IPS-15b (cell line): ENCODE results near the gene SIPA1L3.

Experiments
- H3K27me3 ChIP-seq: one replicate; pipeline ENCODE4 v1.6.1; 2013; ENCODE audit warnings: low read length; ENCODE audit not compliant: control insufficient read depth, insufficient read depth
- H3K36me3 ChIP-seq: one replicate; pipeline ENCODE4 v1.6.1; 2013; ENCODE audit warnings: low read length; ENCODE audit not compliant: control insufficient read depth, insufficient read depth
- H3K4me1 ChIP-seq: one replicate; pipeline ENCODE4 v1.6.1; 2013; ENCODE audit warnings: mild to moderate bottlenecking, low read length; ENCODE audit not compliant: control insufficient read depth, insufficient read depth
- H3K4me3 ChIP-seq: one replicate; pipeline ENCODE4 v1.5.1; 2013; ENCODE audit warnings: low read depth, low read length
- H3K9ac ChIP-seq: one replicate; pipeline ENCODE4 v1.6.1; 2013; ENCODE audit warnings: low read depth, mild to moderate bottlenecking, low read length
- H3K9me3 ChIP-seq: one replicate; pipeline ENCODE4 v1.6.1; 2013; ENCODE audit warnings: mild to moderate bottlenecking, low read length; ENCODE audit not compliant: control insufficient read depth, insufficient read depth

SIPA1L3 gene

DNA sequence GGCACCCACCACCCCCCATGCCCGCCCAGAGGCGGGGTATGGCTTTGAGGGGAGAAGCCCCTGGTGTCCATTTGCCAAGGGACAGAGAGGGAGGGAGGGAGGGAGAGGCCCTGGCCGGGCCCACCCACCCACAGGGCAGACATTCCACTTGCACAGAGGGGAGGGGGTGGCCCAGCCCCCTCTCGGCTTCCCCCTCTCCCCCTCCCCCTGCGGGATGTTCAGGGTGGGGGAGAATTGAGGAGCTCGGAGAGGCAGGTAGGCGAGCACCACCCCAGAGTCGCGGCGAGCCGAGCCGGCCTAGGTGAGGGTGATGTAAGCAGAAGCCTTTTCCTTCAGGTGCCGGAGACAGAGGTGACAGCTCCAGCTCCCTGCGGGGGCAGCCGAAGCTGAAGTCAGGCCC, 304.8 kb downstream of the SIPA1L3 start:
- Histone ChIP-seq H3K9me3 (no peaks in the 10 kb centered on the region), H3K4me3 (peak overlapping the region; percentile 68), H3K9ac (no peak overlapping the region), H3K4me1 (peaks cover 12% of the 10 kb centered on the region), H3K36me3 (peaks cover 13% of the 10 kb centered on the region), H3K27me3 (no peaks in the 10 kb centered on the region)

DNA sequence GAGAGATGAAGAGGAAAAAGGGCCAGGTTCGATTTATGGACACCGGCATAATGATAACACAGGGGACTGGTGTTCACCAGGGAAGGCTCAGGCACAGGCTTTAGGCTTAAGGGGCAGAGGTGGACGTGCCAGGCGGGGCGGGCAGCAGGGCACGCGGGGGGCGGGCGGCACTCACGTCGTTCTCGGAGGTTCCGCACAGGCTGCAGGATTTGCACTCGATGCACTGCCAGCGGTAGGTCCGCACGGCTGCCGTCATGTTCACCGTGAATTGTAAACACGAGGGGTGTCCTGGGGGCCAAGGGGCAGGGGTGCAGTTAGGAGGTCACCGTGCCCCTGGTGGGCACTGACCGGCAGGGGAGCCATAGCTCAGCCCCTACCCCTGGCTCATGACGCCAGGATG, 306.5 kb downstream of the SIPA1L3 start:
- H3K27me3 ChIP-seq: no peaks in the 10 kb centered on the region
- H3K4me1 ChIP-seq: peaks cover 6% of the 10 kb centered on the region
- H3K4me3 ChIP-seq: no peak overlapping the region
- H3K36me3 ChIP-seq: peaks cover 15% of the 10 kb centered on the region
- no peak overlapping the region for H3K9ac ChIP-seq
- H3K9me3 ChIP-seq: no peaks in the 10 kb centered on the region

DNA sequence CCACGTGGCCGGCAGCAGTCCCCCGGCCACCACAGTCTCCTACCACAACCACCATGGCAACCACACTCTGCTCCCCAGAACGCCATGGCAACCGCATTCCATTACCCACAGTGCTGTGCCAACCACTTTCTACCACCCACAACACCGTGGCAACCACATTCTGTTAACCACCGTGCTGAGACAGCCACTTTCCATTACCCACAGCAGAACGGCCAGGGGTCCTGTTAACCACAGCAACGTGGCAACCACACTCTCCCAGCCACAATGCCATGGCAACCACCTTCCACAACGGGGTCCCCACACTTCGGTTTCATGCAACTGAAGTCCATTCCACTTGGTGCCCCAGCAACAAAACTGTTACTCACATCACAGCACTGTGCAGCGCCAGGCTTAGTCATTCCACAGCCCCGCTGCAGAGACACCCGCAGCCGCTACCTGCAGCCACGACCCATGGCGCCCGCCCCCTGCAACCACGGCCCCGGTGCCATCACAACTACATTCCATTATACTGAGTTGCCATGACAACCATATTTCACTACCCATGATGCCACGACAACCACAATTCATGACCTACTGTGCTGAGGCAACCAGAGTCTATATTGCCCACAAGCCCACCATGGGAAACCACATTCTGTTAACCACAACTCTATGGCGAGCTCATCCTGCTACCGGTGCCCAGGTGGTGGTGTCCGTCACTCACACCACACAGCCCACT, 307.1 kb downstream of the SIPA1L3 start:
- Histone ChIP-seq H3K4me3 (no peak overlapping the region), H3K9ac (no peak overlapping the region), H3K36me3 (peaks cover 16% of the 10 kb centered on the region), H3K27me3 (no peaks in the 10 kb centered on the region), H3K9me3 (no peaks in the 10 kb centered on the region), H3K4me1 (peaks cover 3% of the 10 kb centered on the region)

DNA sequence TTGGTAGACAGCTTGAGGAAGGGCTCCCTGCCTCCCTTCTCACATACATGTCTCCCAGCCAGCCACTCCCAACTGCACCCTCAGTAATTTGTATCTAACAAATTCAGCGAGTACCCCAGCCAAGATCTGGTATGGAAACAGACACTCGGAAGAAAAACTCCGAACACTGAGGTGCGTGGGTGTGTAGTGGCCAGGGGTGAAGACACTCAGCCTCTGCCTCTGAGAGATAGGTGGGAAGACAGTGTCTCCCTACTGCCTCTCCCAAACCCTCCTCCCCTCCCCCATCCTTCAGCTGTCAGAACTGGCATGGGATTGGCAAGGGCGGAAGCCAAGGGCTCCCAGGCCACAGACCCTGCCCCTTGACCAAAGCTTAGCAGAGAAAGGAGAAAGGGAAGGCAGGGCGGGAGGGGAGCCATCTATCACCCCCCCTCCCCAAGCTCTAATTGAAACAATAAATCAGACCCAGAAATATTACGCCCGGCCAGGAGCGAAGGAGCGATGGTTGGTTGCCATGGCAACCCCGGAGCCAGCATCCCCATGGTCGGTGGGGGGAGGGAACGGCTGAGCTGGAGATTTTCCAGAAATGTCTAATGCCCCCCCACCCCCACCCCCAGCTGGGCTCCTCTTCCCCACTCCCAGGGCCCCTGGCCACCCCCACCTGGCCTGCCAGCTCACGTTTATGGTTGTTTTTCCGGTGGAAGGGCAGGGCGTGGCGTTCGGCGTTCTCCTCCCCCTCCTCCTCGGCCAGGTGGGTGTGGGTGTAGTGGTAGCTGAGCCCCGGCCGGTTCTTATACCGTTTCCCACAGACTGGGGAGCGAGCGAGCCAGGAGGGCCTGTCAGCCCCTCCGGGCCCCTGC, 310.0 kb downstream of the SIPA1L3 start:
- H3K27me3 ChIP-seq: no peaks in the 10 kb centered on the region
- H3K36me3 ChIP-seq: peaks cover 16% of the 10 kb centered on the region
- H3K9me3 ChIP-seq: no peaks in the 10 kb centered on the region
- H3K9ac ChIP-seq: no peak overlapping the region
- H3K4me3 ChIP-seq: no peak overlapping the region
- no peaks in the 10 kb centered on the region for H3K4me1 ChIP-seq

DNA sequence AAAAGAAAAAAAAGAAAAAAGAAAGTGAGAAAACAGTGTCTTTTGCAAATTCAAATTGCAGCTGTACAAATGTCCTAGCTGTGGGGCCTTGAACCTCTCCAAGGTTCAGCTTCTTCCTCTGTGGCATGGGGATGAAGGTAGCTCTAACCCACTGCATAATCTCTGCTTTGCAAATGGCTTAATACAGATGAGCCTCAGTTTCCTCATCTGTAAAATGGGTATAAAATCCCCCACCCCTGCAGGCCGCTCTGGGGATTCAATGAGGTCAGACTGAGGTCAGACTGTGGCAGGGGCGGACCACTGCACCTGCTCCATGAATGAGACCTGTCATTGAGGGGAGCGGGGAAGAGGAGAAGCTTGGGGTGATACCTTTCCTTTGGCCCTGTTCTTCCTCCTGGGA, 311.2 kb downstream of the SIPA1L3 start:
- no peak overlapping the region for H3K4me3 ChIP-seq

DNA sequence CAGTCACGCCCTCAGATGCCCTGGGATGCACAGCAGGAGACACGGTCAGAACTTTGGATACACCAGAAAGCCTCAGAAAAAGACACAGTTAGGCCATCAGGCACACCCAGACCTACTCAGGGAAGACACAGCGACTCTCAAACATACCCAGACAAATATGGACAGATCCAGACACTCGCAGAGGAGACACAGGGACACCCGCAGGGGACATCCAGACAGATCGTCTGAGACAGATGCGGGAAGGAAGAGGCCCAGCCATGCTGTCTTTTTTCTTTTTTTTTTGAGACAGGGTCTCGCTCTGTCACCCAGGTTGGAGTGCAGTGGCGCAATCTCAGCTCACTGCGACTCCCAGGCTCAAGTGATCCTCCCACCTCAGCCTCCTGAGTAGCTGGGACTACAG, 312.2 kb downstream of the SIPA1L3 start:
- H3K4me1 ChIP-seq: peaks cover 2% of the 10 kb centered on the region
- no peak overlapping the region for H3K9ac ChIP-seq
- H3K36me3 ChIP-seq: peaks cover 12% of the 10 kb centered on the region
- H3K4me3 ChIP-seq: no peak overlapping the region
- no peaks in the 10 kb centered on the region for H3K9me3 ChIP-seq
- no peaks in the 10 kb centered on the region for H3K27me3 ChIP-seq

More for the DNA sequence above, 311.2 kb downstream of the SIPA1L3 start:
- Histone ChIP-seq H3K4me1 (no peaks in the 10 kb centered on the region), H3K9me3 (no peaks in the 10 kb centered on the region), H3K9ac (no peak overlapping the region), H3K36me3 (peaks cover 16% of the 10 kb centered on the region), H3K27me3 (no peaks in the 10 kb centered on the region)

DNA sequence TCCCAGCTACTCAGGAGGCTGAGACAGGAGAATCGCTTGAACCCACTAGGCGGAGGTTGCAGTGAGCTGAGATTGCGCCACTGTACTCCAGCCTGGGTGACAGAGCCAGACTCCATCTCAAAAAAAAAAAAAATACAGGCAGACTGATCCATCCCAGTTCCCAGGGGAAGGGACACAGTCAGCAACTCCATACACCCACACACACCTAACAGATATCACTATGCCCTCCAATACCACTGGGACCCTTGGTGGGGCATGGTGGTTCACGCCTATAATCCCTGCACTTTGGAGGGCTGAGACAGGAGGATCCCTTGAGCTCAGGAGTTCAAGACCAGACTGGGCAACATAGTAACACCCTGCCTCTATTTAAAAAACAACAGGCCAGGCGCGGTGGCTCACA, 314.4 kb downstream of the SIPA1L3 start:
- Histone ChIP-seq H3K36me3 (peaks cover 7% of the 10 kb centered on the region), H3K9ac (no peak overlapping the region), H3K4me3 (no peak overlapping the region), H3K9me3 (no peaks in the 10 kb centered on the region), H3K4me1 (peaks cover 2% of the 10 kb centered on the region), H3K27me3 (no peaks in the 10 kb centered on the region)

DNA sequence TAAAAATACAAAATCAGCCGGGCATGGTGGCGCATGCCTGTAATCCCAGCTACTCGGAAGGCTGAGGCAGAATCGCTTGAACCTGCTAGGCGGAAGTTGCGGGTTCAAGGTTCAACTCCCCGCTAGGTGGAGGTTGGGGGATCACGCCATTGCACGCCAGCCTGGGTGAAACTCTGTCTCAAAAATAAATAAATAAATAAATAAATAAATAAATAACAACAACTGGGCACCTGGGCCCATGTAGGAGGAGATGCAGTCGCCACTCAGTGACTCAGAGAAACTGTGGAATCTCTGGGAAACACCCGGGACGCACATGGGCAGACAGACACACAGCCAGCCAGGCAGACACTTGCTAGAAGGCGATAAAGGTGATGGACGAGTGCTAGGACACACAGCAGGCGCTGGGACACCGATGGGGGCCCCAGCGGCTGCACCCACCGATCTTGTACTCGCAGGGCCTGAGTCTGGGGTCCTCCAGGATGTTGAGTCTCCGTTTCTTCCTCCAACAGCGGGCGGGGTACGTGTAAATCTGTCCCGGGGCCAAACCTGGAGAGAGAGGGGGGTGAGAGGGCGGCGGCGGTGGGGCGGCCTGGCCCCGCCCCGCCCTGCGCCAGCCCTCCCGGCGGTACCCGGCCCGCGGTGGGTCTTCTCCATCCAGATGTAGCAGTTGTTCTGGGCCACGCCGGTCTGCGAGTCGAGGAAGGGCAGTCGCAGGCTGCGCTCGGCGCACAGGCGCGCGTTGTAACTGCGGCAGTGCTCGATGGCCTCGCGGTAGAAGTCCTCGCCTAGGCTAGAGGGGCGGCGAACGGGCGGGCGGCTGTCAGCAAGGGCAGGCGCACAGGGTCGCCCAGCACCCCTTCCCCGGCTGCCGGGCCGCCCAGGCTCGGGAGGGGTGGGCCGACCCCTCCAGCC, 315.2 kb downstream of the SIPA1L3 start:
- Histone ChIP-seq H3K9ac (no peak overlapping the region), H3K9me3 (no peaks in the 10 kb centered on the region), H3K4me1 (peaks cover 7% of the 10 kb centered on the region), H3K27me3 (no peaks in the 10 kb centered on the region), H3K36me3 (peaks cover 7% of the 10 kb centered on the region), H3K4me3 (peak overlapping the region; percentile 2)

DNA sequence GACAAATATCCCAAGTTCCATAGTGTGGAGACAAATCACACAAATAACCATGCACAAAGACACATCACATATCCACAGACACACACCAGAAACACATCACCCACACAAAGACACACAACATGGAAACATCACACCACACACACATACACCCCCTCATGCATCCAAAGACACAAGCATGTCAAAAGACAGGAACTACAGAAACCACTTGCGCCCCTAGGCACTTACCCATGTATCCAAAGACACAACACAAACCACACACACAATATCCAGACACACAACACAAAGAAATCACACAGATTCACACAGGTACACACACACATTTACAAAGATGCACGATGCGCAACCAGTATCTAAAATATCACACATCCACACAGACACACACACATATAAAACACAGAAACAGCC, 316.1 kb downstream of the SIPA1L3 start:
- Histone ChIP-seq H3K9me3 (no peaks in the 10 kb centered on the region), H3K36me3 (peaks cover 4% of the 10 kb centered on the region), H3K4me3 (peak overlapping the region; percentile 2), H3K4me1 (peaks cover 9% of the 10 kb centered on the region), H3K9ac (no peak overlapping the region), H3K27me3 (no peaks in the 10 kb centered on the region)

DNA sequence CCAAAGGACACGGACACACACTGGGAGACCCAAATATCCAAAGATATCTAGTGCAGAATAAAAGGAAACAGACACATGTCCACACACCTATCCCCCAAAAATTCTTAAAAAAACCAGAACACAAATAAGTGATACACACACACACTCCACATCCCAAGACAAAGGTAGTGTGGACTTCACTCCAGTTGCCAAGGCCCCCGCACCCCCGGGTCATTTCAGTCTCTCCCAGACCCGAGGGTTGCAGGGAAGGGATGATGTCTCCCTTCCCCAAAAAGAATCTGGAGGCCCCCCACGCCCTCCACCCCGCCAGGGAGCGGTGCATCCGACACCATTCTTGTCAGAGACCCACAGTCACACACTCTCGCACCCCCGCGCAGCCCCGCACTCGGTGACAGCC, 316.6 kb downstream of the SIPA1L3 start:
- peaks cover 9% of the 10 kb centered on the region for H3K4me1 ChIP-seq
- H3K27me3 ChIP-seq: no peaks in the 10 kb centered on the region
- no peaks in the 10 kb centered on the region for H3K9me3 ChIP-seq
- peak overlapping the region; percentile 51 for H3K4me3 ChIP-seq
- no peak overlapping the region for H3K9ac ChIP-seq
- H3K36me3 ChIP-seq: no peaks in the 10 kb centered on the region

DNA sequence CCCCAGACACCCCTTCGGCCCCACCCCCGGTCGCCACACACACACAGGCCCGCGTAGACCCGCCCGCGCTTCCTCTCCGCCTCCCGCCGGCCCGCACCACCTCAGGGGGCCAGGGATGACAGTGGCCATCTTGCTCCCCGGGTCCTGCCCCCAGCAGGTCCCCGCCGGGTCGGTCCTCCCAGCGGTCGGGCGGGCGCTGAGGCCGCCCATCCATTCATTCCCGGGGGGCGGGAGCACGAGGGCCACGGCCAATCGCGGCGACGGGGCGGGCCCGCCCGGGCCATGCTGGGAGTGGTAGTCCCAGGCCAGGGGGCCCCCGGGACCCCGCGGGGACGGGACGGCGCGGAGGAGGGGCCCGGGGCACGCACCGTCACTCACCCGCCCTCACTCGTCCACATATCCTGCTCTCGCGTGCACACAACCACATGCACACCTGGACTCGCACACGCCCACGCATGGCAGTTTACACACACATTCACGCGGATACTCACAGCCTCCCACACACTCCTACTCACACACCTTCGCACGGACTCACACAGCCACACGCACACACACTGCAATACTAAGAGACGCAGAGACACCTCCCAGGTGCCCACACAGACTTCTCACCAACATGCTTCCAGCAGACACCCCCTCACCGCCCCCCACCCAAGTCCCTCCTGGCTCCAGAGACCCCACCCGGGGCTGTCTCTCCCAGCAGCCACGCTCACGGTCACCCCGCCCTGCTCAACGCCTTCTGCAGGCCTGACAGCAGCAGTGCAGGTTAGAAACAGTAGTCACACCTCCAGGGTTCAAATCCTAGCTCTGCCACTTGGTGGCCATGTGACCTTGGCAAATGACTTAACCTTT, 317.2 kb downstream of the SIPA1L3 start, which contains the start of gene DPF1:
Gene DPF1 (minus strand): TSS at position 209 of the 849 bp plus-strand sequence. CDS start 80 bp downstream, at position 129.
- H3K36me3 ChIP-seq: no peaks in the 10 kb centered on the region
- peaks cover 9% of the 10 kb centered on the region for H3K4me1 ChIP-seq
- no peaks in the 10 kb centered on the region for H3K27me3 ChIP-seq
- no peak within 1 kb of the TSS for H3K9ac ChIP-seq
- peak within 1 kb of the TSS; percentile 85 for H3K4me3 ChIP-seq
- H3K9me3 ChIP-seq: no peaks in the 10 kb centered on the region
